Measurements from ENCODE around the gene TMEM236. TPM values are rescaled to one million over a fixed set of nuclear protein-coding genes. Genes with fewer than 3 reads are reported as not detected.

Gene TMEM236
- total RNA-seq, 2 donors from 2014 or later = 1.0 to 2.2 TPM

- no peak for DNase-seq (ENCODE audit: low spot score)
- intact Hi-C loops (cut with DNase I) = no loop called here
Measured at GRCh38 chr10:17782921-17783665, 31.1 kb downstream of the TMEM236 start.

DNA sequence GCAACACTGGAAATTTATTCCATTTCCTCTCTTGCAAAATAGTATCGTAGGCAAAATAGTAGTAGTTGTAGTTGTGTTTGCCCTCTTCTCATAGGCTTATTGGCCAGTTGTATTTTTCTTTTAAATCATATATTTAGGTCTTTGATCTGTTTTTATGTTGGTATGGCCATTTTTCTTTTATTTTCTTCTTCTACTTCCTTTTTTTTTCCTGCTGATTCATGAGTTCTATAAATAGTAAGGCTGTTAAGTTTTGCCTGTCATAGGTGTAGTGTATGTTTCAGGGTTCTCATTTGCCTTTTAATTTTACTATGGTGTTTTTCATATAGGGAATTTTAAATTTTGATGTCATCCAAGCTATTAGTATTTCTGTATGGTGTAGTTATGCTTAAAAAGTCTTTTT lies 31.8 kb downstream of the TMEM236 start:
- DNase-seq (ENCODE audit: low spot score) = no peak
- intact Hi-C loops (cut with DNase I) = no loop called here

GRCh38 chr10:17784688-17785087 lies 32.7 kb downstream of the TMEM236 start:
- no peak for DNase-seq (ENCODE audit: low spot score)
- intact Hi-C loops (cut with DNase I) = no loop called here

DNA sequence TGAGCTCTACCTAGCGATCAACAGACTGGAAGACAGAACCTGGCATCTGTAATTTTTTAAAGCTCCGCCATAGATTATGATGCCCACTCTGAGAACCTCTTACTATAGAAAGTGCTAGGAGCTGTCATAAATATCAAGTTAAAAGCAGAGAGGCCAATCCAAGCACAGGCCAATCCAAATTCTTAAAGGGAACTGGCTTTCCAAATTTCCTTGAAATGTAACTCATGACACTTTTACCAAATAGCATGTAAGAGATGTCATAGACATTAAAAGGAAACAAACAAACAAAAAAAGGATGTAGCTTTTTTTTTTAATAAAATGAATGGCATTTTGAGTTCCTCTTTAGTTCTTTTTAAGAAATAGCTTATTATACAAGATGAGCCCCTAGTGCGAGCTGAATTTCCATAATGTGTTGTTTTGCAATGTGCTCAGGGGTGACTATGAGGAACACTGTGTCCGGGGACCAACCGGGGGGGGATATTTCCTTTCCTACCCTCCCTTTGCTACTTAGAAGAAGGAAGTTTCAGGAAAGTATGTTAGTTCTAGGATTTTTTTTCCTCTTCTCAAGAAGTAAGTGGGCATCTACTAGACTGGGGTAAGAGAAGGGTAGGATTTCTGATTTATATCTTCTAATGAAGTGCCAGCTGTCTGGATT lies 33.4 kb downstream of the TMEM236 start:
- intact Hi-C loops (cut with DNase I) = no loop called here
- no peak for DNase-seq (ENCODE audit: low spot score)

- intact Hi-C loops (cut with DNase I) = no loop called here
- no peak for DNase-seq (ENCODE audit: low spot score)
Measured at GRCh38 chr10:17787087-17787961, 35.3 kb downstream of the TMEM236 start.

DNA sequence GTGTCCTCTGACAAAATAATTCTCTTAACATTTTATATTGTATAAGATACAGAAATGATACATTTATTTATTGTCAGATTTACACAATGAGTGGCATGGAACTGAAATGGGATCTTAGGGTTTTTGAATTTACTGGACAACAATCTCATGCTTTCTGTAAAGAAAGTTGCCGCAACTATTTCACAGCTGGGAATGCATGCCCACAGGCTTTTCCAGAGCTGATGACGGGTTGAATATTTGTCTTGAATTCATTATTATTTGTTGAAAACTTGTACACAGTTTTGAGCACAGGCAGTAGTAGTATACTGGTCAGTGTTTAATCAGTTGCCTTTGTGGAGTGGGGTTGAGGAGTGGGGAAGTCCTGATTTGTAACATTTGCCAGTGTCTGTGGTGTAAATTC lies 36.6 kb downstream of the TMEM236 start:
- intact Hi-C loops (cut with DNase I) = no loop called here
- no peak for DNase-seq (ENCODE audit: low spot score)

GRCh38 chr10:17789396-17789795 lies 37.4 kb downstream of the TMEM236 start:
- DNase-seq (ENCODE audit: low spot score) = no peak
- intact Hi-C loops (cut with DNase I) = no loop called here

- DNase-seq (ENCODE audit: low spot score) = no peak
- intact Hi-C loops (cut with DNase I) = no loop called here
Measured at GRCh38 chr10:17790651-17791050, 38.6 kb downstream of the TMEM236 start.

- intact Hi-C loops (cut with DNase I) = loop anchor here in 1 of 2 donors (1.0 kb wide), 1 partner anchor 27 kb away; no protein-coding TSS in a partner anchor
- no peak for DNase-seq (ENCODE audit: low spot score)
Measured at GRCh38 chr10:17792991-17793390, 41.0 kb downstream of the TMEM236 start.

- intact Hi-C loops (cut with DNase I) = no loop called here
- DNase-seq (ENCODE audit: low spot score) = no peak
Measured at GRCh38 chr10:17793823-17794644, 42.0 kb downstream of the TMEM236 start.

DNA sequence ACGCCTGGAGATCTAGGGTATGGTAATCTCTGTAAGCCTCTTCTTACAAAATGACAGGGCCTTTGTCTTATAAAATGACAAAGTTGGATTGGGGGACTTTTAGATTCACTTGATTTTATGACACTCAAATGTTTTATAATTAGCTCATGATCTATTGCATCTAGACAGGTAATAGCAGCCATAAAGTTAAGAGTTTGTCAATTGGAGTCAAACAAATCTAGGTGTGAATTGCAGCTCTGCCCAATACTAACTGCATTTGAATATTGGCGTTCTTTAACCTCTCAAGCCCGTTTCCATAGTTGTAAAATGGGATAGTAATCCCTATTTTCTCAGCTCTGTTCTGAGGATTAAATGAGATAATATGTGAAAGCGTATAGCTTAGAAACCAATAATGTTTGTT lies 43.1 kb downstream of the TMEM236 start:
- no peak for DNase-seq (ENCODE audit: low spot score)
- intact Hi-C loops (cut with DNase I) = no loop called here

GRCh38 chr10:17795813-17796594 lies 44.0 kb downstream of the TMEM236 start:
- intact Hi-C loops (cut with DNase I) = no loop called here
- no peak for DNase-seq (ENCODE audit: low spot score)

DNA sequence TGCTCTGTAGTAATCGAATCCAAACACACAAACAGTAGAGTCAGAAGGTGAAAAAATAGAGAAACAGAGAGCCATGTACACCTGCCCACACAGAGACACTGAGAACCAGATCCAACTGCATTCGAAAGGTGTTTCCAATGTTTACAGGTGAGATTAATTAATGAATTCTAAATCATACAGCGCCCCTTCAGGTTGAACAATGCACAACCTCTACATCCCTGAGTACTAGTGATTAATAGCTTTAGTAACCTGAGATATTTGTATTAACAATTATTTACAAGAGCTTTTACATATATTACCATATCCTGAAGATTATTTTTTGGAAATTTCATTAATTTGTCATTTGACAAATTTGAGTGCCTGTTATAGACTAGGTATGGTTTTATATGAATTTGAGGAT lies 49.5 kb downstream of the TMEM236 start:
- intact Hi-C loops (cut with DNase I) = no loop called here

DNA sequence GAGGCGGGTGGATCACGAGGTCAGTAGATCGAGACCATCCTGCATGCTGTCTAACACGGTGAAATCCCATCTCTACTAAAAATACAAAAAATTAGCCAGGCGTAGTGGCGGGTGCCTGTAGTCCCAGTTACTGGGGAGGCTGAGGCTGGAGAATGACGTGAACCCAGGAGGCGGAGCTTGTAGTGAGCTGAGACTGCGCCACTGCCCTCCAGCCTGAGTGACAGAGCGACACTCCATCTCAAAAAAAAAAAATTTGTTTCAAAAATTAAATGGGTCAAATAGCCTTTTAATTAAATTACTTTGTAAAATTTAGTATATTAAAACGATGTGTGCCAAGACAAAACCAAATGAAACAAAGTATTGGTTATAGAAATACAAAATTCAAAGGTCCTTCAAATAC lies 50.3 kb downstream of the TMEM236 start:
- intact Hi-C loops (cut with DNase I) = no loop called here
- no peak for DNase-seq (ENCODE audit: low spot score)

More for the DNA sequence above, 49.5 kb downstream of the TMEM236 start:
- DNase-seq (ENCODE audit: low spot score) = no peak

DNA sequence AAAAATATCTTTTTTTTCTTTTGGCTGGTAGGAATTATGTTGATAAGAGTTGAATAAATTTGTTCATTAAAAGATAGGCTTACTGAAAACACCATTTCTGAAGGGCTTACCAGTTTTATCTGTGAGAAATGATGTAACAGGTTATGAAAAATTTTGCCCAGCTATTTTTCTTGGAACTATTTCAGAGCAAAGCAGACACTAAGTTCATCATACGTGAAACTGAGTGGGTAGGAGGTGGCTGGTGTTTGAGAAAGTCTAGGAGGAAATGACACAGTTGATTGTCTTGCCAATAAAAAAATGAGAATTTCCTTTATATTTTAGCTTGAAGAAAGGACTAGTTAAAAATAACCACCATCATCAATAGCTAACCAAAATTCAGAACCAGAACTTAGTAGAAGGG lies 51.0 kb downstream of the TMEM236 start:
- DNase-seq (ENCODE audit: low spot score) = no peak
- intact Hi-C loops (cut with DNase I) = no loop called here

GRCh38 chr10:17805330-17805729 lies 53.3 kb downstream of the TMEM236 start:
- no peak for DNase-seq (ENCODE audit: low spot score)
- intact Hi-C loops (cut with DNase I) = no loop called here

DNA sequence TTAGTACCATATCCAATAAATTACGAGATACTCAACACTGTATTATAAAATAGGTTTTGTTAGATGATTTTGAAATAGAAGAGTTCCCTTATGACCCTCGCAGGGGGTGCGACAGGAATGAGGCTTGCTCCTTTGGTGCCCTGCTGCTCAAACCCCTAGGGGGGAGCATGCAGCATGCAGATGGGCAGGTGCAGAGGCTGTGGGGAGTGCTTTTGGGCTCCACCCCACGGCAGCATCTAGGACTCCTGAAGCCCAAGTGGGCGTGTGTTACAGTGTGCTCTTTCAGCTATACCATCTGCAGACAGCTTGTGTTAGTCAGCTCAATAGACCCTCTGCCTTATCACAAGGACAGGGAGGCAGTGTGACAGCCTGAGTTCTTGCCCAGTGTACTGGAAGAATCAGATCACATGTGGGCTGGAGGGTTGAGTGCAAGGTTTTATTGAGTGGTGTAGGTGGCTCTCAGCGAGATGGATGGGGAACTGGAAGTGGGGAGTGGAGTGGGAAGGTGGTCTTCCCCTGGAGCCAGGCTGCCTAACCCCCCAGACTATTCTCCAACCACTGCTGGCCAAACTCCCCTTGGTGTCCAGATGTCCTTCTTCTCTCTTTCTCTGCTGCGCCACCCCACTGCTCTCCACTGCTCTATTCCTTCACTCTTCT lies 54.0 kb downstream of the TMEM236 start:
- intact Hi-C loops (cut with DNase I) = no loop called here
- no peak for DNase-seq (ENCODE audit: low spot score)
